Omental fat pad (tissue), 4 donors: Measurements from ENCODE around the gene ZNF530. TPM values are rescaled to one million over a fixed set of nuclear protein-coding genes. Genes with fewer than 3 reads are reported as not detected.

ENCODE experiments used
- ATAC-seq: fragments of 150-250 bp; one replicate; pipeline ENCODE4 v1.9.1; 2016; ENCODE audit warnings: mild to moderate bottlenecking, moderate library complexity; ENCODE audit not compliant: low FRiP score
- DNase-seq: peaks from one replicate; pipeline ENCODE4 v3.0.0-alpha.2; 2019; ENCODE audit warnings: low spot score
- CTCF ChIP-seq, 3 donors: fragments of 450-650 bp; IDR thresholded peaks; one replicate each; pipeline ENCODE4 v1.5.1; 2016 to 2017; ENCODE audit warnings: antibody characterized with exemption in 3 of 3, mild to moderate bottlenecking in 3 of 3, moderate library complexity in 2 of 3
- total RNA-seq, 4 donors: library from RNA; depleted of rRNA; stranded (reverse); fragments of >200 nt; gene quantifications; one replicate each; pipeline ENCODE4 v1.1.0, GENCODE V29; 2016

The ZNF530 gene
- total RNA-seq, 4 donors from 2014 or later = 0.65 to 3.6 (median 3.0) TPM

- no peak for ATAC-seq
- DNase-seq = no peak
- TF ChIP-seq CTCF (IDR thresholded peaks at IDR 0.05) = no peak
Measured at GRCh38 chr19:57653689-57654088, 54.0 kb downstream of the ZNF530 start.

- TF ChIP-seq CTCF (IDR thresholded peaks at IDR 0.05) = no peak
- ATAC-seq = no peak
- DNase-seq = no peak
Measured at GRCh38 chr19:57655443-57655842, 55.8 kb downstream of the ZNF530 start.

GRCh38 chr19:57656346-57656745 is 56.7 kb downstream of the ZNF530 start:
- no peak for TF ChIP-seq CTCF (IDR thresholded peaks at IDR 0.05)

More at GRCh38 chr19:57656346-57656745, 56.7 kb downstream of the ZNF530 start:
- no peak for ATAC-seq
- no peak for DNase-seq

Other genes starting within 250 kb of the ZNF530 start
- 10 to 100 TPM in 1 of 4 donors, 1 to 10 TPM in 3; 4.6 to 11.0 (median 7.3) TPM for gene ZNF304, start 248.6 kb upstream of the ZNF530 start, total RNA-seq
- gene TRAPPC2B, start 236.3 kb upstream of the ZNF530 start, total RNA-seq = 10 to 100 TPM; 15.3 to 22.9 (median 16.9) TPM
- 1 to 10 TPM; 1.9 to 2.6 (median 2.6) TPM for gene ZNF547, start 236.3 kb upstream of the ZNF530 start, total RNA-seq
- gene ZNF548, start 210.0 kb upstream of the ZNF530 start, total RNA-seq = 10 to 100 TPM; 11.7 to 35.9 (median 22.7) TPM
- 10 to 100 TPM in 2 of 4 donors, 1 to 10 TPM in 2; 5.8 to 12.5 (median 9.3) TPM for gene ZNF17, start 188.7 kb upstream of the ZNF530 start, total RNA-seq
- 10 to 100 TPM in 1 of 4 donors, 1 to 10 TPM in 3; 3.3 to 18.0 (median 7.6) TPM for gene ZNF749, start 164.6 kb upstream of the ZNF530 start, total RNA-seq
- gene VN1R1, start 142.7 kb upstream of the ZNF530 start, total RNA-seq = under 1 TPM in 3 of 4 donors, not detected in 1; 0.19 to 0.48 (median 0.44) TPM
- gene ZNF772, start 122.3 kb upstream of the ZNF530 start, total RNA-seq = 10 to 100 TPM in 1 of 4 donors, 1 to 10 TPM in 3; 4.5 to 17.2 (median 8.6) TPM
- gene ZNF419, start 112.1 kb upstream of the ZNF530 start, total RNA-seq = 10 to 100 TPM in 3 of 4 donors, 1 to 10 TPM in 1; 5.8 to 14.8 (median 12.5) TPM
- gene ZNF773, start 99.9 kb upstream of the ZNF530 start, total RNA-seq = 10 to 100 TPM in 2 of 4 donors, 1 to 10 TPM in 2; 5.7 to 15.5 (median 9.6) TPM
- gene ZNF549, start 72.5 kb upstream of the ZNF530 start, total RNA-seq = 1 to 10 TPM; 2.4 to 6.6 (median 4.9) TPM
- gene ZNF550, start 40.0 kb upstream of the ZNF530 start, total RNA-seq = 1 to 10 TPM; 3.7 to 8.8 (median 6.9) TPM
- gene ZNF416, start 21.0 kb upstream of the ZNF530 start, total RNA-seq = 1 to 10 TPM; 2.0 to 6.0 (median 3.7) TPM
- gene ZIK1, start 15.7 kb upstream of the ZNF530 start, total RNA-seq = 1 to 10 TPM; 1.3 to 3.5 (median 2.5) TPM
- 10 to 100 TPM in 3 of 4 donors, 1 to 10 TPM in 1; 9.6 to 25.1 (median 13.8) TPM for gene ZNF134, start 14.4 kb downstream of the ZNF530 start, total RNA-seq
- gene ZNF211, start 33.3 kb downstream of the ZNF530 start, total RNA-seq = 10 to 100 TPM in 1 of 4 donors, 1 to 10 TPM in 3; 5.3 to 15.0 (median 9.2) TPM
- not detected for gene ZSCAN4, start 69.0 kb downstream of the ZNF530 start, total RNA-seq
- gene ZNF551, start 82.1 kb downstream of the ZNF530 start, total RNA-seq = 10 to 100 TPM in 1 of 4 donors, 1 to 10 TPM in 3; 7.3 to 22.2 (median 8.1) TPM
- gene ZNF154, start 109.3 kb downstream of the ZNF530 start, total RNA-seq = 1 to 10 TPM; 1.4 to 4.4 (median 2.8) TPM
- gene ZNF671, start 127.7 kb downstream of the ZNF530 start, total RNA-seq = 10 to 100 TPM in 1 of 4 donors, 1 to 10 TPM in 3; 3.0 to 10.2 (median 6.3) TPM
- 10 to 100 TPM in 2 of 4 donors, 1 to 10 TPM in 2; 5.3 to 18.1 (median 10.1) TPM for gene ZNF776, start 146.9 kb downstream of the ZNF530 start, total RNA-seq
- gene ZNF586, start 169.8 kb downstream of the ZNF530 start, total RNA-seq = 10 to 100 TPM; 14.3 to 21.1 (median 17.4) TPM
- 10 to 100 TPM in 1 of 4 donors, 1 to 10 TPM in 3; 5.7 to 17.3 (median 8.8) TPM for gene ZNF552, start 215.0 kb downstream of the ZNF530 start, total RNA-seq
- 10 to 100 TPM; 12.7 to 39.0 (median 19.0) TPM for gene ZNF587B, start 230.4 kb downstream of the ZNF530 start, total RNA-seq
- gene ZNF587, start 250.0 kb downstream of the ZNF530 start, total RNA-seq = 10 to 100 TPM; 11.8 to 36.3 (median 19.9) TPM